H9 (cell line): Measurements from ENCODE around the gene LENG9. TPM values are rescaled to one million over a fixed set of nuclear protein-coding genes. Genes with fewer than 3 reads are reported as not detected.
A peak's percentile ranks its signal among the peaks of the same experiment; 100 is the strongest.
"Not testable (repeated sequence)": the region's sequence is repeated elsewhere in the genome, so short reads cannot be mapped to it uniquely, and the experiment has no call there.

ENCODE experiments used
- DNase-seq: peaks from one replicate; pipeline ENCODE4 v3.0.0-alpha.2; 2017
- H2AFZ ChIP-seq: one replicate; pipeline ENCODE4 v1.6.1; 2013; ENCODE audit warnings: mild to moderate bottlenecking, low read length, control low read depth, moderate library complexity
- H2AK5ac ChIP-seq: 2 replicates; pipeline ENCODE4 v1.6.1; 2013; ENCODE audit warnings: low read length, control low read depth, mixed read lengths; ENCODE audit not compliant: insufficient read length
- H2BK120ac ChIP-seq: one replicate; pipeline ENCODE4 v1.6.1; 2013; ENCODE audit warnings: low read depth, mild to moderate bottlenecking, low read length, control low read depth, inconsistent platforms; ENCODE audit not compliant: poor library complexity, severe bottlenecking
- H2BK12ac ChIP-seq: 2 replicates; pipeline ENCODE4 v1.6.1; 2013; ENCODE audit warnings: low read length, control low read depth, mixed read lengths, low read depth; ENCODE audit not compliant: insufficient read length
- H2BK15ac ChIP-seq: 2 replicates; pipeline ENCODE4 v1.6.1; 2013; ENCODE audit warnings: low read depth, low read length, control low read depth
- H2BK20ac ChIP-seq: one replicate; pipeline ENCODE4 v1.6.1; 2013; ENCODE audit warnings: low read depth, mild to moderate bottlenecking, low read length, control low read depth, inconsistent platforms; ENCODE audit not compliant: poor library complexity, severe bottlenecking
- H2BK5ac ChIP-seq: 2 replicates; pipeline ENCODE4 v1.6.1; 2013; ENCODE audit warnings: low read length, control low read depth, mixed read lengths; ENCODE audit not compliant: insufficient read length
- H3K14ac ChIP-seq: 2 replicates; pipeline ENCODE4 v1.6.1; 2013; ENCODE audit warnings: low read length, control low read depth; ENCODE audit not compliant: insufficient read depth
- H3K18ac ChIP-seq: 2 replicates; pipeline ENCODE4 v1.6.1; 2013; ENCODE audit warnings: low read depth, mild to moderate bottlenecking, mixed read lengths, low read length, control low read depth; ENCODE audit not compliant: insufficient read length
- H3K23ac ChIP-seq: 2 replicates; pipeline ENCODE4 v1.6.1; 2013; ENCODE audit warnings: low read length, control low read depth, mixed read lengths, low read depth; ENCODE audit not compliant: insufficient read length
- H3K23me2 ChIP-seq: 2 replicates; pipeline ENCODE4 v1.6.1; 2013; ENCODE audit warnings: low read depth, mild to moderate bottlenecking, mixed read lengths, low read length, control low read depth; ENCODE audit not compliant: insufficient read length, poor library complexity, severe bottlenecking
- H3K27ac ChIP-seq: 2 replicates; pipeline ENCODE4 v1.5.1; 2013; ENCODE audit warnings: low read length, control low read depth, mixed read lengths, low read depth; ENCODE audit not compliant: insufficient read length
- H3K27me3 ChIP-seq: 2 replicates; pipeline ENCODE4 v1.6.1; 2013; ENCODE audit warnings: low read length, control low read depth, inconsistent platforms; ENCODE audit not compliant: insufficient read depth
- H3K4ac ChIP-seq: 2 replicates; pipeline ENCODE4 v1.6.1; 2013; ENCODE audit warnings: low read depth, mild to moderate bottlenecking, control low read depth, inconsistent platforms, low read length, moderate library complexity
- H3K4me1 ChIP-seq: 2 replicates; pipeline ENCODE4 v1.6.1; 2013; ENCODE audit warnings: low read length, control low read depth, inconsistent platforms; ENCODE audit not compliant: insufficient read depth
- H3K4me2 ChIP-seq: 2 replicates; pipeline ENCODE4 v1.6.1; 2013; ENCODE audit warnings: low read length, control low read depth, mixed read lengths; ENCODE audit not compliant: insufficient read length, insufficient read depth
- H3K56ac ChIP-seq: 2 replicates; pipeline ENCODE4 v1.6.1; 2013; ENCODE audit warnings: low read depth, mild to moderate bottlenecking, mixed read lengths, low read length, control low read depth; ENCODE audit not compliant: insufficient read length
- H3K79me1 ChIP-seq: 2 replicates; pipeline ENCODE4 v1.6.1; 2013; ENCODE audit warnings: low read depth, mild to moderate bottlenecking, moderate library complexity, low read length, control low read depth, inconsistent platforms; ENCODE audit not compliant: insufficient read depth, poor library complexity, severe bottlenecking
- H3K79me2 ChIP-seq: 2 replicates; pipeline ENCODE4 v1.6.1; 2013; ENCODE audit warnings: low read length, control low read depth, inconsistent platforms; ENCODE audit not compliant: insufficient read depth
- H3K9ac ChIP-seq: 2 replicates; pipeline ENCODE4 v1.6.1; 2013; ENCODE audit warnings: low read length, control low read depth, mixed read lengths; ENCODE audit not compliant: insufficient read length; ENCODE audit errors: extremely low read depth
- H3K9me3 ChIP-seq: one replicate; pipeline ENCODE4 v1.6.1; 2013; ENCODE audit warnings: low read depth, low read length, inconsistent platforms; ENCODE audit not compliant: control insufficient read depth
- H3T11ph ChIP-seq: one replicate; pipeline ENCODE4 v1.6.1; 2013; ENCODE audit warnings: mild to moderate bottlenecking, low read length, control low read depth, inconsistent platforms
- H4K20me1 ChIP-seq: one replicate; pipeline ENCODE4 v1.6.1; 2013; ENCODE audit not compliant: control insufficient read depth, insufficient read length, insufficient read depth
- H4K5ac ChIP-seq: 2 replicates; pipeline ENCODE4 v1.6.1; 2013; ENCODE audit warnings: low read depth, mild to moderate bottlenecking, mixed read lengths, low read length, control low read depth; ENCODE audit not compliant: insufficient read length
- H4K8ac ChIP-seq: replicated peaks from 2 replicates; pipeline ENCODE4 v1.6.1; 2013; ENCODE audit warnings: low read length, control low read depth, mixed read lengths, low read depth; ENCODE audit not compliant: insufficient read length
- H4K91ac ChIP-seq: 2 replicates; pipeline ENCODE4 v1.6.1; 2013; ENCODE audit warnings: low read depth, mild to moderate bottlenecking, moderate library complexity, mixed read lengths, low read length, control low read depth; ENCODE audit not compliant: insufficient read length
- H3K27ac Mint-ChIP-seq, 3 experiments: 2 replicates in 2 of 3; 3 replicates in 1 of 3; pipeline ENCODE4 v1.8.0; 2020 to 2021; ENCODE audit warnings: mixed read lengths in 3 of 3, mild to moderate bottlenecking in 1 of 3, moderate library complexity in 1 of 3
- H3K27me3 Mint-ChIP-seq: 2 replicates; pipeline ENCODE4 v1.8.0; 2021; ENCODE audit warnings: low read depth, mild to moderate bottlenecking, moderate library complexity, mixed read lengths
- H3K36me3 Mint-ChIP-seq, 3 experiments: 2 replicates in 2 of 3; 3 replicates in 1 of 3; pipeline ENCODE4 v1.8.0; 2020 to 2021; ENCODE audit warnings: low read depth in 3 of 3, mixed read lengths in 3 of 3; ENCODE audit not compliant: insufficient read depth in 1 of 3
- H3K4me1 Mint-ChIP-seq, 2 experiments: 2 replicates each; pipeline ENCODE4 v1.8.0; 2020; ENCODE audit warnings: mixed read lengths in 2 of 2
- H3K4me3 Mint-ChIP-seq, 2 experiments: 2 replicates in 1 of 2; 3 replicates in 1 of 2; pipeline ENCODE4 v1.8.0; 2020 to 2021; ENCODE audit warnings: mild to moderate bottlenecking in 2 of 2, mixed read lengths in 2 of 2, moderate library complexity in 1 of 2
- H3K9me3 Mint-ChIP-seq, 2 experiments: 2 replicates in 1 of 2; 3 replicates in 1 of 2; pipeline ENCODE4 v1.8.0; 2020; ENCODE audit warnings: mild to moderate bottlenecking in 2 of 2, mixed read lengths in 2 of 2, moderate library complexity in 1 of 2
- CTCF ChIP-seq: fragments of 200-600 bp; sonication (generic); conservative IDR thresholded peaks from 3 replicates; pipeline ENCODE4 v1.8.0; 2021; ENCODE audit warnings: antibody characterized with exemption, mild to moderate bottlenecking
- WGBS: extraction: QIAGEN DNeasy Blood & Tissue Kit; methylation state at CpG from one replicate; pipeline ENCODE4 v1.1.7; 2013; ENCODE audit warnings: missing lambda C conversion rate, low lambda C conversion rate, mixed read lengths; ENCODE audit not compliant: insufficient read length; ENCODE audit errors: extremely low coverage; 5-methylcytosine and 5-hydroxymethylcytosine counted together
- total RNA-seq: library from RNA; stranded (reverse); gene quantifications from 2 replicates; pipeline ENCODE4 v1.2.1, GENCODE V29; 2021

The LENG9 gene
- total RNA-seq, 1 experiment from 2014 or later: 3.8 TPM

DNA sequence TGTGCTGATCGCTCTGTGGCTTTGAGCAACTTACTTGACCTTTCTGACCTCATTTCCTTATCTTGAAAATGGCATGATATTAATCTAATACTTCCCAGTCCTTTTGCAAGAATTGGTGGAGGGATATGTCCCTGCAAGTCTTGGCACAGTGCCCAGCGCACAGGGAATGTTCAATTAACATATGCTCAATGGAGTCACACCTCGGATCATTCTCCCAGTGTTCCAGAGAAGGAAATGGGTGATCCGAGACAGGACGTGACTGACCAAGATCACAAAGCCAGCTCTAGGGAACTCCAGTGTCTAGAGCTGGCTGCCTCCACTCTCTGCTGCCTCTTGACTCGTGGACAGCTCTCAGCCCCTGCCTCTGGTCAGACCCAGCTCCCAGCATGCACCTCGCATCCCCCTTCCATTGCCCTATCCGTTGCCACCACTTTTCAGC is 5.9 kb upstream of the LENG9 start:
- H3T11ph ChIP-seq: no peak overlapping the region
- peaks cover 15 to 25% of the 10 kb centered on the region in 2 experiments for H3K4me1 Mint-ChIP-seq
- no peaks in the 10 kb centered on the region for H3K9me3 ChIP-seq
- H2AK5ac ChIP-seq: no peak overlapping the region
- no peak overlapping the region for H2BK15ac ChIP-seq
- no peak overlapping the region for H4K8ac ChIP-seq
- no peak overlapping the region for H3K9ac ChIP-seq
- H3K79me2 ChIP-seq: no peaks in the 10 kb centered on the region
- no peak overlapping the region for H3K27ac Mint-ChIP-seq
- no peak overlapping the region for H2AFZ ChIP-seq
- no peak overlapping the region for H4K91ac ChIP-seq
- no peaks in the 10 kb centered on the region for H3K36me3 Mint-ChIP-seq
- no peak overlapping the region; a peak in 2 of 5 replicates for H3K4me3 Mint-ChIP-seq
- no peak overlapping the region for H3K4ac ChIP-seq
- 0 out of 5 replicates have a peak, but pooled peaks cover 0 to 3% of the 10 kb centered on the region in 2 experiments for H3K9me3 Mint-ChIP-seq
- H3K18ac ChIP-seq: no peak overlapping the region
- peaks cover 65% of the 10 kb centered on the region for H3K27me3 Mint-ChIP-seq
- no peak overlapping the region for H3K23ac ChIP-seq
- H3K4me2 ChIP-seq: no peak overlapping the region
- no peaks in the 10 kb centered on the region for H3K79me1 ChIP-seq
- H2BK120ac ChIP-seq: no peak overlapping the region
- H4K5ac ChIP-seq: no peak overlapping the region
- H2BK20ac ChIP-seq: no peak overlapping the region
- H2BK5ac ChIP-seq: no peak overlapping the region
- H4K20me1 ChIP-seq: no peaks in the 10 kb centered on the region
- no peak overlapping the region for H3K56ac ChIP-seq
- no peak overlapping the region for H3K14ac ChIP-seq
- DNase-seq: no peak
- WGBS: no CpG with 5 or more reads among the region's 8 CpGs
- peaks cover 7% of the 10 kb centered on the region for H3K23me2 ChIP-seq
- peaks cover 2% of the 10 kb centered on the region; the same call in 1 of the 2 replicates for H3K27me3 ChIP-seq
- TF ChIP-seq CTCF: no peak
- no peak overlapping the region for H2BK12ac ChIP-seq
- no peaks in the 10 kb centered on the region for H3K4me1 ChIP-seq
- H3K27ac ChIP-seq: no peak overlapping the region

- not testable (repeated sequence) for H3K9me3 Mint-ChIP-seq
Observed at GRCh38 chr19:54466110-54466480, 2.5 kb upstream of the LENG9 start.

More at GRCh38 chr19:54466110-54466480, 2.5 kb upstream of the LENG9 start:
- not testable (repeated sequence) for H3K79me1 ChIP-seq, H2BK12ac ChIP-seq, H3K18ac ChIP-seq, H3K4me2 ChIP-seq, H4K20me1 ChIP-seq, H2AFZ ChIP-seq, H3T11ph ChIP-seq, H3K9ac ChIP-seq, H3K4ac ChIP-seq, H3K4me1 ChIP-seq, H3K27me3 ChIP-seq, H2BK120ac ChIP-seq, H4K5ac ChIP-seq, H3K56ac ChIP-seq, H2BK5ac ChIP-seq, H3K79me2 ChIP-seq, DNase-seq, H2BK20ac ChIP-seq, H2BK15ac ChIP-seq, H3K27ac ChIP-seq, H2AK5ac ChIP-seq, H4K8ac ChIP-seq, H3K14ac ChIP-seq, H4K91ac ChIP-seq, H3K23ac ChIP-seq, H3K27ac Mint-ChIP-seq, H3K9me3 ChIP-seq
- peaks cover 49% of the 10 kb centered on the region for H3K27me3 Mint-ChIP-seq
- peak overlapping the region in 1 of 2 experiments; percentile 73; a peak in 2 of 5 replicates for H3K4me3 Mint-ChIP-seq
- peaks cover 17 to 21% of the 10 kb centered on the region in 2 experiments for H3K4me1 Mint-ChIP-seq
- peaks cover 0 to 11% (median 10%) of the 10 kb centered on the region in 3 experiments; a peak in 6 of 7 replicates for H3K36me3 Mint-ChIP-seq
- WGBS: no CpG with 5 or more reads among the region's 14 CpGs
- H3K23me2 ChIP-seq: peaks cover 13% of the 10 kb centered on the region
